ENCODE results near the gene PXT1.
"Not testable (repeated sequence)": the region's sequence is repeated elsewhere in the genome, so short reads cannot be mapped to it uniquely, and the experiment has no call there.

PXT1 gene, protein sequence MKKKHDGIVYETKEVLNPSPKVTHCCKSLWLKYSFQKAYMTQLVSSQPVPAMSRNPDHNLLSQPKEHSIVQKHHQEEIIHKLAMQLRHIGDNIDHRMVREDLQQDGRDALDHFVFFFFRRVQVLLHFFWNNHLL

DNA sequence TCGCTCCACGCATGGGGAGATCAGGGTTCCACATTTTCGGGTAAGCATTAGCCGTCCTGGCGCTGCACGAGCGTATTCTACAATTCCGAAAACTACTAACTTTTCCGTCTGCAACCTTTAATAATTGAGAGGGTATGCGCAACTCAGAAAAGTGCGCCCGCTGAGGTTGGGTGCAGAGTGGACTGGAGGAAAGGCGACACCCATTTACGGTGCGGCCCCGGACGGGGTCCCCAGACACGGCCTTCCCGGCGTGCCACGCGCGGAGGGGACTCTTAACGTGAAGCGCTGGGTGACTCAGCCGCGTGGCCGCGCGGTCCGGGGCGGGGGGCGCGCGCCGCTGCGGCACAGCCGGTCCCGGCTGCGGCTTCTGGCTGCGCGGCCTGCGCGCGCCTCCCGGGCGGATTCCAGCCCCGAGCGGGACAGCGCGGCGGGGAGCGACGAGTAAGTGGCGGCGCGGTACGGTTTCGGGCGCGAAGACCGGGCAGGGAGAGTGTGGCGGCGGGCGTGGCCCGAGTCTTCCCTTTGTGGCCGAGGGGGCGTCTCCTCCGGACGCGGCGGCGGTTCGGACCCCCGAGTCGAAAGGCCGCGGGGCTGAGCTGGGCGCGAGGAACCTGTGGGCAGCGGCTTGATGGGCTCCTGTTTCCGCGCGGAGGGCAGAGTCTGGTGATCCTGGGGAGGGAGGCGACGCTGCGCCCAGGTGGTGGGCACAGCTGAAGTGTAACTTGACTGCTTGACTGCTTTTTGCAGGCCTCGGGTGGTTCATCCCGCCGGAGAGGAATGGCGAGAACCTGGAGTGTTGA is at the start of gene PXT1, which contains the start of gene KCTD20:
PXT1 (minus strand) TSS at position 184 of the 800 bp plus-strand sequence. CDS start 16,772 bp downstream, outside the sequence.
KCTD20 (plus strand) TSS at position 330 of the 800 bp plus-strand sequence. CDS start 27,098 bp downstream, outside the sequence.
- peak; percentile 83 for DNase-seq

DNA sequence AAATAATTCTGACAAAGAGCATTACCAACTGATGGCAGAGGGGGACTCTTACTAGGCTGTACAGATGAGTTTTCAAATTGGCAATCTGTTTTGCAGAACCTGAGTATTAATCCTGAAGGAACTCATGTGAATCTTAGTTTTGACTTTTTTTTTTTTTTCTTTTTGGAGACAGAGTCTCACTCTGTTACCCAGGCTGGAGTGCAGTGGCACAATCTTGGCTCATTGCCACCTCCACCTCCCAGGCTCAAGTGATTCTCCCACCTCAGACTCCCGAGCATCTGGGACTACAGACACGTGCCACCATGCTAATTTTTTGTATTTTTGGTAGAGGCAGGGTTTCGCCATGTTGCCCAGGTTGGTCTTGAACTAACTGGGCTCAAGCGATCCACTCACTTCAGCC is 49.4 kb upstream of the PXT1 start:
- peak; percentile 73 for DNase-seq

DNA sequence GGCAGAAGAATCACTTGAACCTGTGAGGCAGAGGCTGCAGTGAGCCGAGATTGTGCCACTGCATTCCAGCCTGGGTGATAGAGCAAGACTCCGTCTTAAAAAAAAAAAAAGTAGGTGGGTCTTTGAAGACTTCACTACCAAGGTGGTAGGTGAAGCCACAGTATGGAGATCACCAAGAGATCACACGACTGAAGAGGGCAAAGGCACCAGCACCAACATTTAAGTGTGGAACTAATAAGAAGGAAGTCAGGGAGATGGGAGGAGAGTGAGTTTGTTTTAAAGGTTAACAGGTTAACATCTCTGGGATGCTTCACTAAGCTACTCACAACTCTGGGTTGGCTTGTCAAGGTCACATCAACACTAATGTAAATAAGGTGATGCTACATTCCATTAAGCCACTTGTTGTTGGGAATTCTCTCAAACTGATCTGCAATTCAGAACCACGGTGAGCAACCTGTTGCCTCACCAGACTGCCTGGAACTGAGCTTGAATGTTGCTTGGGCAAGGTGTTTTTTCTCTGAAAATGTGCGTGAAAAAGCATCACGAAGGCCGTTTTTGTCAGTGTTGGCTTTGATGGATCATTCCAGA is 48.8 kb upstream of the PXT1 start:
- DNase-seq, result no peak

DNA sequence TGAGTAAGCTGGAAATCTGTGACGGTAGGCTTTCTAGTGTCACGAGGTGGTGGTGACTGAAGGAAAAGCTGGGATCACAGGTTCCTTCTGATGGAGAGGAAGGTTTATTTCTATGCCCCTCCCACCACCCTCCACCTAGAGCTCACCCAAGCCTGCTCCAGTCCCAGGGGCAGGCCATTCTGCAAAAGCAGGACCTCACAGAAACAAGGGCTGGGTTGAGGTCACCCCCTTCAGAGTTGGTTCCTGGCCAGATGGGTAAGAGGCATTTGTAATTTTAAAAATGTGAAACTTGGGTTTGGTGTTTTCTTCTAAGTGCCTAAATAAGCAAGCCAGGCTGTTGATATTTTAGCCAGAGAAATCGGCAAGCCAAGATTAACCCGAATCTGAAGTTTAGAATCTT is 46.8 kb upstream of the PXT1 start:
- DNase-seq, result no peak

DNA sequence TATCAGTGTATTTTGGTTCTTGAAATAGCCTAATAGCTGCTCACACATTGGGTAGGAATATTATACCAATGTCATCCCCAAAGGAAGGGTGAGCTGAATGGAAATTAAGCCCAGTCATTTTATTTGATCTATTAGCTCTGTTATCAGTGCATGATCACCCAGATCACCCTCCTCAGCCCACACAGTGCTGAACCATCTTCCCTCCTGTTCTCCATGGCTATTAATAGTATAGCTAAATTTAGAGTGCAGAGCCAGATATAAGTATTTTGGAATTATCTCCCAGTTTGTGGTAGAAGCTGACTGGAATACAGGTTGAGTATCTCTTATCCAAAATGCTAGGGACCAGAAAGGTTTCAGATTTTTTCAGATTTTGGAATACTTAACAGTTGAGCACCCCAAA is 45.6 kb upstream of the PXT1 start:
- no peak for DNase-seq

DNA sequence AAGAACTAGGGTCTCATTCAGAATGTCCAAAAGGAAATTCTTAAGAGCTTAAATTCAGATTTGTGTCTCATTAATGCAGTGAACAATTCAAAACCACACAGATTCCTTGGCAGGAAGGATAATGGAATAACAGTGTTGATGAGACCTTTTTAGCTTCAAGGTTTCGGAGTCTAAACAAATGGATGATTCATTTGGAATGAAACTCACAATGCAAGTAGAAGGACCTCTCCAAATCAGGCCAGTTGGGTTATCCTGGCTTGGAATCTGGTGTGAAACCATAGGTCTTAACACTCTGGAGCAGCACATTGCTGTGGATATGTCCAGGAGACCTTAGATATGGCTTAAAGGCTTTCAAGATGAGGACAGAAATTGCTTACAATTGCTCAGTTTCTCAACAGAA is 45.0 kb upstream of the PXT1 start:
- no peak for DNase-seq

DNA sequence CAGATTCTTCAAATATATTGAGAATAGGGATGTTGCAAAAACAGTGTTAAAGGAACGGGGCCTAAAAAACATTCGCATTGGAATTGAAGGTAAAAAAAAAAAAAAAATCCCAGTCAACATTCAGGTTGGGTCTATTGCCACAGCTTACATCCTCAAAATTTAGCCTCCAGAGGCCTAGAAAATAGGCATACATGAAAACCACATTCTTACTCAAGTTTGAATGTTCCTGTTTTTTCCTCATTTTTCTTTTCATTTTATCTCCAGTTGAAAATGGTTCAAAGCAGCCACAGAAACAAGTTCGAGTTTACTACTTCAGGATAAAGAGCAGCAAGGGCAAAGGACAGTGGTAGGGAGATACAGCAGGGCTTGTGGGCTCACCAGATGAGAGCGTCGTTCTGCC is 42.1 kb upstream of the PXT1 start:
- no peak for DNase-seq

DNA sequence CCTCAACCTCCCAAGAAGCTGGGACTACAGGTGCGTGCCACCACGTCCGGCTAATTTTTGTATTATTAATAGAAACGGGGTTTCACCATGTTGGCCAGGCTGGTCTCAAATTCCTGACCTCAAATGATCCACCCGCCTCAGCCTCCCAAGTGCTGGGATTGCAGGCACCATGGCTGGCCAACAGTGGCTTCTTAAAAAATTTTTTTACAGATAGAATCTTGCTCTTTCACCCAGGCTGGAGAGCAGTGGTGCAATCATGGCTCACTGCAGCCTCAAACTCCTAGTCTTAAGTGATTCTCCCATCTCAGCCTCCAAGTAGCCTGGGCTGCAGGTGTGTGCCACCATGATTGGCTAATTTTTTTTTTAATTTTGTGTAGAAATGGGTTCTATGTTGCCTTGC is 40.7 kb upstream of the PXT1 start:
- not testable (repeated sequence) for DNase-seq

DNA sequence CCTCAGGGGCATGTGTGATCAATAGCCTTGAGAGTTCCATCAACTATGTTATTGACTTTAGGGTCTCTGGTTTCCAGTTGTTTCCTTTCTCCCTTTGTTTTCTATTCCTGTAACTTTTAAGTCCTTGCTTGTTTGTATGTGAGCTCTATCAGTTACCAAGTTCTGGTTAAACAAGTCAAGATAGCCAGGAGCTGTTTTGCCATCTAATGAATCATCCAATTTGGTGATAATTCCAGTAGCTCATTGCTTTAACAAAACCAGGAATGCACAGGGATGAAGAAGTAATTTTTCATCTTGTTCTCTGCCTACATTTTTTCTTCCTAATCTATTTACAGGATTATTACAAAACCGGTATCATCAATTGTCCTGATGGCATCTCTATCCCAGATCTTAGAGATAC is 36.6 kb upstream of the PXT1 start:
- no peak for DNase-seq

DNA sequence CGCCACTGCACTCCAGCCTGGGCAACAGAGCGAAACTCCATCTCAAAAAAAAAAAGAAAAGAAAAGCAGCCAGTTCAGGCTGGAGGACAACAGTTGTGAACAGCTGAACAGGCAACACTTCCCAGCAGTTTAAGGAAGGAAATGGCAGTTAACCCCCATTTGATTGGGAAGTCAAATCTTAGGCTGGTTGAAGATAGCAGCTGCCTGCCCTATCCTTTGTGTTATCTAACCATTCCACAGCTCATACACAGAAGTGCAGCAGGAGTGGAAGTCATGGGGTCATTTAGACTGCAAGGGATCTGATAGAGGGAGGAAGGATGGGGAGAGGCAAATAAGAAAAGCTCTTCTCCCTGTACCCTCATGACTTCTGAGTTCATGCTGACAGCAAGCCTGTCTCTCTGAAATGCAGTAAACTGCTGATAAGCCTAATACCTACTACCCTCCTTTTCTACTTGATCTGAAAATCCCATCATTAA is 35.4 kb upstream of the PXT1 start:
- DNase-seq, result no peak

DNA sequence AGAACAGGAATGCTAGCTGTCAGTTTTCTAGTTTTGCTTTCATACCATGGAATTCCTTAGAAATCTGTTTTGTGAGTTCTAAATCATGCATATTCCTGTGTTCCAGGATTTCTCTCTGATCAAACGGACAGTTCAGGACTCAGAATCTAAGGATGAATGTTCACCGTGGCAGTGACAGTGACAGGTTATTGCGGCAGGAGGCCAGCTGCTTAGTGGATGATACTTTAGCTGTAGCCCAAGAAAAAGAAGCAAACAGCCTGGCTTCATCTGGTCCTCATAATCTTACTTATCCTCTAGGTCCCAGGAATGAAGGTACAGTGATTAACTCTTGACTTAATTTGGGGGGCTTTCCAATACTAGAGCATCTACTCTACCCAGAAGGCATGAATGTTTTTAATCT is 27.3 kb upstream of the PXT1 start:
- DNase-seq, result no peak

DNA sequence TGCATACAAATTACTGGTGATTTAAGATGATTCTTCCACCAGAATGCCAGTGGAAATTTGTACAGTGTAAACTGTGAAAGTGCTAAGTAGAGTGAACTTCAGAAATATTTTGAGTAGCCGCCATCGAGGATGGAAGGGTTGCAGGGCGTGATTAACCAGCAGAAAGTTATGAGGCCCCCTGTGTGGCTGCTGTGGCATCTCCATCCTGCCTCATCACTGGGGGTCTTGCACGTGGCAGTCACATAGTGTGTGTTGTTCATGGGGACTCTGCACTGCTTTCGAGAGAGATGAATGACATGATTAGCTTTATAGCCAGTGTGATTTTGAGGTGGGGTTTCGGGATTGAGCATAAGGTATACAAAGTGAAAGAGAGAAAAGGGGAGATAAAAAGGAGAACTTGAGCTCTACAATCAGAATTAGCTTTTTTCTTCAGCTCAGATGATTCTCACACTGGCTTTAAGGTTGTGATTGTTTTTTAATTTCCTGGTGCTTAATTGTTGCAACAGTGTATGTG is 26.6 kb upstream of the PXT1 start:
- no peak for DNase-seq

DNA sequence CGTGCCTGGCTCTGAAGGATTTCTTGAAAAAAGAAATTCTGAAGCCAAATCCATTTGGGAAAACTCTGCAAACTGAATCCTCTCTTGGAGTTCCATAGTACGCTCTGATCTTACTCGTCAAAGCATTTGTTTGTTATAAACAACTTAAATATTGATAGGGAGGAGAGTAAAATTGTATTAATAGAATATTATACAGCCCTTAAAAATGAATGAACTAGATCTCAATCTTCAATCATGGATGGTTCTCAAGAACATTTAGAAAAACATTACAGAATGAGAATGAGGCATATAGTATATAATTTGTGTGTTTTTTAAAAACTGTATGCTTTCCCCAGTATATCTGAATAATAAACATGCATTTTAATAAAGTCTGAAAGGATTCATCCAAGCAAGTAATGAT is 25.0 kb upstream of the PXT1 start:
- DNase-seq, result no peak

DNA sequence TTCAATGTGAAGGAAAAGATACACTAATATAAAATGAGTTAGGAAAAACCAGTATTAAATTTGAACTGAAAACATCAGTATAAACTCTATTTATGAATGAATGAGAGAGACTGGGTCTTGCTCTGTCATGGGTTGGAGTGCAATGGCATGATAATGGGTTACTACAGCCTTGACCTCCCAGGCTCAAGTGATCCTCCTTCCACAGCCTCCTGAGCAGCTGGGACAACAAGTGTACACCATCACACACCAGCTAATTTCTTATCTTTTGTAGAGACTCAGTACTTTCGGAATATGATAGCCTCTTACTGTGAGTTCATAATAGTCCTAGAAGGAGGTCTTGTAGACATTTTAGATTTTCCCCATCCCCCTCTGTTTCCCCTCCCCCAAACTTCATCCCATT is 21.6 kb upstream of the PXT1 start:
- DNase-seq, result no peak

DNA sequence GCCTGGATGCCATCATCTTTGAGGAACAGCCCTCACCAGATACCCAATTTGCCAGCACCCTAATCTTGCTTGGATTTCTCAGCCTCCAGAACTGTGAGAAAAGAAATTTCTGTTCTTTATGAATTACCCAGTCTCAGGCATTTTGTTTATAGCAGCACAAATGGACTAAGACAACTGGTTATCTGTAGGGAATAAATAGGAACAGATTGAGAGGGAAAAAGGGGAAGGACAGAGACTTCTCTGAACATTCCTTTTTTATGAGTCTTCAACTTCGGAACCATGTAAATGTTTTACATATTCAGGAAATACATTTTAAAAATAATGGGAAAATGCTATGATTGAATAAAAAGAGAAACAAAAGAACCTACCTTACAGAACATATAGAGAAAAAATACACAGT is 21.0 kb upstream of the PXT1 start:
- no peak for DNase-seq

DNA sequence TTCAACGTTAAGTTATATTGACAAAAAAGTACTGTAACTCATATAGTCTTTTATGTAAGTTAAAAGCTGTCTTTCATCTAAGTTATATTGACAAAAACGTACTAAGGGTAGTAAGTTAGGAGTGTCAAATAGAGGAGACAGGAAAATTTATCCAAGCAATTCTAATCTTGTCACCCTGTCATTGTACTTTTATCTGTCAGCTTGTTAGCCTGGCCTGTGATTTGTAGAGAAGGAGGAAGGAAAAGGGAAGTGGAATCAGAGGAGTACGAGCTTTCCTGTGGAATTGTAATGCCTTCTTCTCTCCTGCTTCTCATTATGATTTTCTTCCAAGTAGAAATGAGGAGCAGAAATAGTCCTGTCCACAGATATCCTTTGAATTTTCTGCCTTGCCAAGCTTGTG is 19.0 kb upstream of the PXT1 start:
- no peak for DNase-seq

DNA sequence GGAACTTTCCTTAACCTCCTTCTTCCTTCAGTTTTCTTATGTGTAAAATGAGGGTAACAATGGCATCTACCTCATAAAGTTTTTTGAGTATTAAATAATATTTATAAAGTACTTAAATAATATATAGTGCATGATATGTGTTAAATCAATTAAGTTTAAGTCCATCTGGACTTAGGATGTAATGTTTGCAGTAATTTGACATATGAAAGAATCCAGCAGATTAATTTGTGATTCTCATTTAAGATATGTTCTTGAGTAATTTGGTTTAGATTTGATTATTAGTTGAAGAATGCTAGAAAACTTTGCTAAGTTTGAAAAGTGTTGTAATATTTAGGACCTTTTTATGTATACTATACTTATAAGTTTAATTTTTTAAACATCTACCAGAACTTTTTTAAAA is 18.3 kb upstream of the PXT1 start:
- no peak for DNase-seq

DNA sequence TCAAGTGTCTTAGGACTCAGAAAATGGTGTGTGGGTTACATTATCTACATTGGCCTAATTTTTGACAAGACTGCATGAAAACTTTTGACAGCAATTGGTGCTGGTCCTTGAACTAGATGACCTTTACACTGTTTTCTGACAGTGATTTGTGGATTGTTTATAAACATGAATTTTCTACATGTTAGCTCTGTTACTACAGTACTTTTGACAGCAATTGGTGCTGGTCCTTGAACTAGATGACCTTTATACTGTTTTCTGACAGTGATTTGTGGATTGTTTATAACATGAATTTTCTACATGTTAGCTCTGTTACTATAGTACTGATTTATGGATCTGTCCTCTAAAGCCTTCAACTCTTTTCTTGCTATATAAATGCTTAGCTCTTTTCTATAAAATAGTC is 16.8 kb upstream of the PXT1 start:
- no peak for DNase-seq

DNA sequence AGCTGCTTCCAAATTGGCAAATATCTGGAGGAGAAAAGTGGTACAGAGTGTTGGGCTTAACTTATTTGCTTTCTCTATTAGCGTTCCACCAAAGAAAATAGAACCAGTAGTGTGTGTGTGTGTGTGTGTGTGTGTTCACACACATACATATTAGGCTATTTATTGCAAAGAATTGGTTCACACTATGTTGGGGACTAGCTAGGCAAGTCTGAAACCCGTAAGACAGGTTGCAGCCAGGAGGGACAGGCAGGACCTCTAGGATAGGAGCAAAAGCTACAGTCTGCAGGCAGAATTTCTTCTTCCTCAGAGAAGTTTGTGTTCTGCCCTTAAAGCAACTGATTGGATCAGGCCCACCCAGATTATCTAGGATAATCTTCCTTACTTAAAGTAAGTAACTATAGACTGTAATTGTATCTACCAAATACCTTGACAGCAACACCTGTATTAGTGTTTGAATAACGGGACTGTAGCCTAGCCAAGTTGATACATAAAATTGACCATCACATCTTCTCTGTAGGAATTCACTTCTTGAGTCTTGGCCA is 12.9 kb upstream of the PXT1 start:
- DNase-seq, result no peak

DNA sequence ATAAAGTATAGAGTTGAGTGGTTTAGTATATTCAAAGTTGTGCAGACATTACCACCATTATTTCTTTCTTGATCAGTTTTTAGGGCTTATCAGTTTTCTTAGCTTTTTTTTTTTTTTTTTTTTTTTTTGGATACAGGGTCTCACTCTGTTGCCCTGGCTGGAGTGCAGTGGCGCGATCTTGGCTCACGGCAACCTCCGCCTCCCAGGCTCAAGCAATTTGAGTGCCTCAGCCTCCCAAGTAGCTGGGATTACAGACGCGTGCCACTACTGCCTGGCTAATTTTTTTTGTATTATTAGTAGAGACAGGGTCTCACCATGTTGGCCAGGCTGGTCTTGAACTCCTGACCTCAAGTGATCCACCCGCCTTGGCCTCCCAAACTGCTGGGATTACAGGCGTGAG is 10.2 kb upstream of the PXT1 start:
- DNase-seq, result not testable (repeated sequence)

DNA sequence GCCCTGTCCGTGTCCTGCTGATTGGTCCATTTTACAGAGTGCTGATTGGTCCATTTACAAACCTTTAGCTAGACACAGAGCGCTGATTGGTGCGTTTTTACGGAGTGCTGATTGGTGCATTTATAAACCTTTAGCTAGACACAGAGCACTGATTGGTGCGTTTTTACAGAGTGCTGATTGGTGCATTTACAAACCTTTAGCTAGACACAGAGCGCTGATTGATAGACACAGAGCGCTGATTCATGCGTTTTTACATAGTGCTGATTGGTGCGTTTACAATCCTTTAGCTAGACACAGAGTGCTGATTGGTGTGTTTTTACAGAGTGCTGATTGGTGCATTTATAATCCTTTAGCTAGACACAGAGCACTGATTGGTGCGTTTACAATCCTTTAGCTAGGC is 6.5 kb upstream of the PXT1 start:
- not testable (repeated sequence) for DNase-seq

DNA sequence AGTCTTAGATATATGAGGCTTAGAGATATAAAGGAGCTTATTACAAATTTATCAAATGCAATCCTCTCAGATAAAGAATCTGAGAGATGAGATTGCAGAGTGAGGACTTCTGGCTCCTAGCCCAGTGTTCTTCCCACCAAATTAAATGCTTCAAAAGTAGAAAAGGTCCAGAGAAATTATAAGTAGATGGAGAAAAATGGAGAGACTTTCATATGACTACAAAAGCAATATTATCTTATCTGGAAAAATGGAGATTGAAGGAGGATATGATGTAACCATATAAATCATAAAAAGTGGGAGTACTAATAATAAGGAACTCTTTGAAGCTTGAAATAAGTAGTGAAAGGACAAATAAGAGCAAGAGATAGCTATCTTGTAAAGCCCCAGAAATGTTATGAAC is 3.0 kb upstream of the PXT1 start:
- DNase-seq, result no peak

DNA sequence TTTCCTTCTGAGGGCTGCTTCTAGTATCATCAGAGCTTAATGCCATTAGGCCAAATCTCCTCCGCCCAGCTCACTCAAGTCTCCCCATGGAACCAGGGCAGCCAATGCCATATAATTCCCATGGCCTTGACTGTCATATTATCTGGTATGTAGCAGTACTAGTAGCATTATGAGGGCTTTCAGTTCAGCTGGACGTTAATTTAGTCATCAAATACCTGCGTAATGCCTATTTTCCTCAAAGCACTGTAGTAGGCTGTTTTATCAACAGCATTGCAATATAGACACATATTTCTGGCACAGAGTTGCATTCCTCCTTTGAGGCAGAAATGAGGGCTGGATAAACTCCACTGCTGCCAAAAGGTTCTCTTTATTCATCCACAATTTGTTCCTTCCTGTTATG is 1.8 kb upstream of the PXT1 start:
- DNase-seq, result no peak

Measured in NCI-H2171 treated with DMSO at 0.1 percent for 48 hours (cell line).